GM21360 (cell line): Measurements from ENCODE around the gene CRTC3.
A peak's percentile ranks its signal among the peaks of the same experiment; 100 is the strongest.
"Not testable (repeated sequence)": the region's sequence is repeated elsewhere in the genome, so short reads cannot be mapped to it uniquely, and the experiment has no call there.

Experiments
- ATAC-seq: cut with Tn5 transposase; IDR thresholded peaks from one replicate; pipeline ENCODE4 v1.9.1; 2021; ENCODE audit warnings: mild to moderate bottlenecking, moderate library complexity; ENCODE audit not compliant: unreplicated experiment

CRTC3 gene

DNA sequence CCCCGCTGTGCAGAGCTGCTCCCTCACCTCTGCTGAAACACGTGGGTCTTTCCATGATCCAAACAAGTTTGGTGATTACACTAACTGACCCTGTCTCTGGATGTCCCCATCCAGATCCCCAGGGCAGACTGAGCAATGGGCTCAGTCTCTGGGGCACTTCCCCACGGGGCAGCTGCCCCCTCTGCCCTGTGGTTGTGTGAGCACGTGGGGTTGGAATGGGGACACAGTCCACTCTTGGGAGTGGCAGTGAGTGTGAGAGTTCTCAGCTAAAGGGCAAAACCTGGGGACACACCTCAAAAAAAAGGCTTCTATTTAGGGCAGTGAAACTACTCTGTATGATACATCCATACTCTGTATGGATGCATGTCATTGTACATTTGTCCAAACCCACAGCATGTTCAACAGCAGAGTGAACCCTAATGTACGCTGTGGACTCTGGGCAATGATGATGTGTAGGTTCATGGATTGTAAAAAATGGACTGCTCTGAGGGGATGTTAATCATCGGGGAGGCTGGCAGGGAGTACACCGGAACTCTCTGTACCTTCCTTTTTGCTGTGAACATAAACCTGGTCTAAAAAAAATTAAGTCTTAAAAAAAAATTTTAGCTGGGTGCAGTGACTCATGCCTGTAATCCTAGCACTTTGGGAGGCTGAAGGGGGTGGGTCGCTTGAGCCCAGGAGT, 137.5 kb downstream of the CRTC3 start:
- ATAC-seq = no peak

DNA sequence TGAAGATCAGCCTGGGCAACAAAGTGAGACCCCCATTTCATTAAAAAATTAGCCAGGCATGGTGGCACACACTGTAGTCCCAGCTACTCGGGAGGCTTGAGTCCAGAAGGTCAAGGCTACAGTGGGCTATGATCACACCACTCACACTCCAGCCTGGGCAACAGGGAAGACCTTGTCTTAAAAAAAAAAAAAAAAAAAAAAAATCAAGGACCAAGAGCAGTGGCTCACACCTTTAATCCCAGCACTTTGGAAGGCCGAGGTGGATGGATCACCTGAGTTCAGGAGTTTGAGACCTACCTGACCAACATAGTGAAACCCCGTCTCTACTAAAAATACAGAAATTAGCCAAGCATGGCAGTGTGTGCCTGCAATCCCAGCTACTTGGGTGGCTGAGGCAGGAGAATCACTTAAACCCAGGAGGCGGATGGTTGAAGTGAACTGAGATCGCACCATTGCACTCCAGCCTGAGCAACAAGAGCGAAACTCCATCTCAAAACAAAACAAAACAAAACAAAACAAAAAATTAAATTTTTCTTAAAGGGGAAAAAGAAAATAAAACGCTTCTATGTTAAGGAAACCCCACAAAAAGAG, 138.1 kb downstream of the CRTC3 start:
- not testable (repeated sequence) for ATAC-seq

DNA sequence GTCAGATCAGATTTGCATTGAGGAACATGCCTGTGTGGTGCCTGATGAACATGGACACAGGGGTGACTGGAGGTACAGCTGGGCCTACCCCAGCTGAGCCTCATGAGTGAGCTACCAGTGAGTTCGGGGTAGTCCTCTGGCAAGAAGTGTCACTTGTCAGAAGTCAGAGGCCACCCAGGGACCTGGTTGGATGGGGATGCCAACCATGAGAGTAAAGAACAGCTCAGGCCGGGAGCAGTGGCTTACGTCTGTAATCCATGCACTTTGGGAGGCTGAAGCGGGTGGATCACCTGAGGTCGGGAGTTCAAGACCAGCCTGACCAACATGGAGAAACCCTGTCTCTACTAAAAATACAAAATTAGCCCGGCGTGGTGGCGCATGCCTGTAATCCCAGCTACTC, 140.9 kb downstream of the CRTC3 start:
- ATAC-seq = not testable (repeated sequence)

DNA sequence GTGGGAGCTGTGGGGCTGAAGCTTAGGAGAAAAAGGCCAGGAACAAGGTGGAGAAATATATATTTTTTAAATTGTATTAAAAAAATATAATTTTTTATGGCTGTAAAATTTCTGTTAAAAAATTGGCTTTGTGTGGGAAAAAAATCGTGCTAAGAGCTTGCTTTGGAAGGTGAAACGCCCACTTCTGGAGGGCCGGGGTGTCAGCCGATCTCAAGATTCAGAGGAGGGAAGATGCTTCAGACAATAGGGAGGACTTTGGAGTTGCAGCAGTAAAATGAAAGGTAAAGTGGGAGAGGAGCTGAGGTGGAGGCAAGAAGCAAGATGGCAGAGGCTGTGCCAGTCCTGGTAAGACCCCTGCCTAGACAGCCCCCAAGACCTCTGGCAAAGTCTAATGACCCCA, 141.5 kb downstream of the CRTC3 start:
- ATAC-seq = no peak

DNA sequence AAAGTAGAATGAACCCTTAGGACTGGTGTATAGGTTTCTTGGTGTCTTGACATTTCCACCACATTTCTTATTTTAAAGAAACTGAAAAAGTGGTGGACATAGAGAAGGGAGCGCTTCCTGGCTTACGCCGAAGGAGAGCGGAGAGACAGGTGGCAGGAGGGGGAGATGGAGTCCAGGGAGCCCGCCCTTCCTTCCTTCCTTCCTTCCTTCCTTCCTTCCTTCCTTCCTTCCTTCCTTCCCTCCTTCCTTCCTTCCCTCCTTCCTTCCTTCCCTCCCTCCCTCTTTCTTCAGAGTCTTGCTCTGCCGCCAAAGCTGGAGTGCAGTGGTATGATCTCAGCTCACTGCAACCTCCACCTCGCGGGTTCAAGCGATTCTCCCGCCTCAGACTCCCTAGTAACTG, 143.6 kb downstream of the CRTC3 start:
- not testable (repeated sequence) for ATAC-seq

DNA sequence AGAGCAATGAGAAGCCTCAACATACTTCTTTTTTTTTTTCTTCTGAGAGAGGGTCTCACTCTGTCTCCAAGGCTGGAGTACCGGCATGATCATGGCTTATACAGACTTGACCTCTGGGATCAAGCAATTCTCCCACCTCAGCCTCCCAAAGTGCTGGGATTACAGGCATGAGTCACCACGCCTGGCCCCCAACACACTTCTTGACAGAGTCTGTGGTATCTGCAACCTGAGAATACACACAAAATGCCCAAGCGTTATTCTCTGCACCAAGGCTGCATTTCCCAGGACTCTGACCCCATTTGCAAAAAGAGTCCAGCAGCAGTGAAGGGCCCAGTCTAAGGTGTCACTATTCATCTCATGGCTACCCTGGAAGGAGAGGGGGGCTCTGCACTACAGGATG, 144.8 kb downstream of the CRTC3 start:
- ATAC-seq = no peak

DNA sequence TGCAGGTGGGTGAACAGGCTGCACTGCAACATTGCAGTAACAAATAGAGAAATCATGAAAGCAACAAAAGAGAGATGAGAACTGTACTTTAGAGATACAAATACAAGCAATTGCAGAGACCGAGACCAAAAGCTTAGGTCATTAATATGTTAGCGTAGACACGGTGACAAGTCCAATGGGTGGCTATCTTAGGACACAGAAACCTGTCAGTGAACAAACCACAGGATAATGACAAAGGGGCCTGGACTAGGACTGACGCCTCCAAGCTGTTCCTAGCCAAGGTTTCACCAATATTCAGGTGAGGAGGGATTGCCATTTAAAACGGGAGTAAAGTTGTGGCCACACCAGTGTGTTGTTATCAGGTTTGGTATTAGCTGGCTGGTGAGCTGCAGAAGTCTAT, 145.7 kb downstream of the CRTC3 start:
- ATAC-seq = no peak

DNA sequence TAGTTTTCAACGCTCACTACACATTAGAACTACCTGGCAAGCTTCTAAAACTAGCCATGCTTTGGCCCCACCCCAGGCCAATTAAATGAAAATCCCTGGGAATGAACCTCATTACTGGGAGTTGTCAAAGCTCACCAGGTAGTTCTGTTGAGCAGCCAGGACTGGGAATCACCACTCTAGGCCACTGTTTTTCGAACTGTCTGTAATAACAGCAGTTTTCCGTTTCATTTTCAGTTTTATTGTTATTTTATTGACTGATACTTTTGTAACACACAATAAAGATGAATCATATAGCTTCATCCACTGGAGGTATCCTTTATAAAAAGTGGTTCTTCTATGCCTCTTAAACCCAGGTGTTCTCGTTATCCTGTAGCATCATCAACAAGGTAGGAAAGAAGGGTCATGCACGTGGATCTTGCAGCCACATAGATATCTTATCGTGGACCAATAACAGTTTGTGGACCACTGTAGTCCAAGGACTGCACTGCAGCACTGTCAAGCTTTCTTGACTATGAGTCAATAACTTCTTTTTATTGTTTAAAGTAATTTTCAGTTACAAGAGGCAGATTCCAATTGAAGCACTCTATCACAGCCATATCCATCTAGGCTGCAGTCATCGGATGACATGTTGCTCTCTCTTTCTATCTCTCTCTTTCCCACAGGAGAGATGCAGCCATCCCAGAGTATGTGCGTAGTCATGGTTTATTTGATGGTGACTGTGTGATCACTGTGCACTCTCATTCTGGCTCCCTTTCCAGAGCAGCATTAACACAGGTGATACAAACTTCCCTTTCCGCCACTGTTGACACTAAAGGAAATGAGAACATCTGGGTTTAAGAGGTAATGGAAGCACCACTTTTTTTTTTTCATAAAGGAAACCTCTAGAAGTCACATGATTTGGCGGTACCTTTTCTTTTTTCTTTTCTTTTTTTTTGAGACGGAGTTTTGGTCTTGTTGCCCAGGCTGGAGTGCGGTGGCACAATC, 148.4 kb downstream of the CRTC3 start:
- ATAC-seq = no peak

DNA sequence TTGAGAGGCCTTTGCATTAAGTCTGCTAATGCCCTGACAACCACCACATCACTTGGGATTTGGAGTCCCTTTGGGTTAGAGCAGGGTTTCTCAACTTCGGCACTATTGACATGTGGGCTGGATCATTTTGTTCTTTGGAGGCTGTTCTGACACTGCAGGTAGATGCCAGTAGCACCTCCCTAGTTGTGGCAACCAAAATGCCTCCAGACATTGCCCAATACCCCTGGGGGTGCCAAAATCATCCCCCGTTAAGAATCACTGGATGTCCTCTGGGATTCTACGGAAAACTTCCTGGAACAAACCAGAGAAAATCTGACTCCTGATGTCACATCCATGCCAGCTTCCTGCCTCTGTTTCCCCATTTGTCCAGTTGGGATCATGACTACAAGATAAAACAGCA, 150.2 kb downstream of the CRTC3 start:
- ATAC-seq = no peak

DNA sequence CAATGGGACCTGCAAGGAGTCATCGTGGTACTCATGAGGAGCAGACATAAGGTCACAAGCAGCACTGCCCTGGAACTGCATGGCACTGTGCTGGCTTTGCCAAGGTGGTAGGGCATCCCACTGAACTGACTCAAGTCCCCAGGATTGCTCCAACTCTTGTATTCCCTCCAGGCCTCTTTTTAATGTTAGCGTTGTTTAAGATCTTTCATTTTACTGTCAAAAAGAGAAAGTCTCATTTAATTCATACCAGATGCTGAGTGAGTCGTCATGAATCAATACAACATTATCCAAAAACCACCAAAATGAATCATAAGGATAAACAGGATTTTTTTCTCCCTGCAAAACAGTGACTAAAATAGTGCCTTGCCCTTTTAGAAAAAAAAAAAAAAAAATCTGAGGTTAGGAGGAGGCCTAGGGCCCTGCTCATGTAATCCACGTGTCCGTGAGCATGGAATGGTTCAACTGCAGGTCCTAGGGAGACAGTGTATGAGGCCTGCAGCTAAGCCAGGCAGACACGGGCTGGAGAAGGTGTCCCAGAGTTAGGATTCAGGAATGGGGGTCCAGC, 150.7 kb downstream of the CRTC3 start:
- no peak for ATAC-seq

DNA sequence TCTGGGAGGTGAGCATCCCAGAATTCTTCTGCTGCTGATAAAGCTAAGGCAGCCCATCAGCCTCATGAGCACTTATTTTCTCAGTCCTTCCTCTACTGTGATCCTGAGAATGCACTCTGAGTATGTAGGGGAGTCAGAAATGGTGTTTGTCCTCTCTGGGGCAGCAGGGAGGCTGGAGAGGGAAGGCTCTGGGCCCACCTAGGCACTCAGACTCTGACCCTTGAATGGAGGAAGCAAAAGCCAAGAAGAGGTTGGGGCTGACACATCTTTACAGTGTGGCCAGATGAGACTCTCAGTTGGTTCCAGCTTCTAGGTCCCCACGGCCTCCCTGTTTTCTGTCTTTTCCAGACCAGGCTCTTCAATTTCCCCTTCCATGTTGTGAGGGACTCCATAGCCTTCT, 151.3 kb downstream of the CRTC3 start:
- no peak for ATAC-seq

DNA sequence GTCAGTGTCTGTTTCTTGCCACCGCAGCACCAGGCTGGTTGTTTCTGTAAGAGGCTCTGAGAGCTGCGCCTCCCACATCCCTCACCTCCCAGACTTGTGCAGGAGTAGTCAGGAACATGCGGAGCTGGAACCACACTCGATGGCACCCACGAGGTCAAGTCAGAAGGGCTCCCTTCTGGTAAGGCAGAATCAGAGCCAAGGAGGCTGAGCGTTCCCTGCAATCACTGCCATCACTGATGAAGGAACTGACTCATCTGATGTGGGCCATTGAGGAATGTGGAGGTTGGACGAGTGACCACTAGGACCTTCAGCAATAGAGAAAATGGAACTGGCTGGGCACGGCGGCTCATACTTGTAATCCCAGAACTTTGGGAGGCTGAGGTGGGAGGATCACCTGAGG, 151.8 kb downstream of the CRTC3 start:
- ATAC-seq = no peak

DNA sequence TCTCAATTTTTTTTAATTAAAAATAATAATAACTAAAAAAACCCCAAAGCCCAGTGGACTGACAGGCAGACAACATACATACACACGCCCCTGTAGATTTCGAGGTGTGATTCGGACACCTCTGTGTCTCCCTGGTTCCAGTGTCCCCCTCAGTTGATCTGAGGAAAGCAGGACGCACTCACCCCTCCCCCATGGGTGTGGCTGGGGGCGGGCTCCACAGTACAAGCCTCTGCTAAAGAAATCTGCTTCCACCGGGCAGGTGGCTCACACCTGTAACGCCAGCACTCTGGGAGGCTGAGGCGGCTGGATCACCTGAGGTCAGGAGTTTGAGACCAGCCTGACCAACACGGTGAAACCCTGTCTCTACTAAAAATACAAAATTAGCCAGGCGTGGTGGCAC, 153.6 kb downstream of the CRTC3 start:
- no peak for ATAC-seq

DNA sequence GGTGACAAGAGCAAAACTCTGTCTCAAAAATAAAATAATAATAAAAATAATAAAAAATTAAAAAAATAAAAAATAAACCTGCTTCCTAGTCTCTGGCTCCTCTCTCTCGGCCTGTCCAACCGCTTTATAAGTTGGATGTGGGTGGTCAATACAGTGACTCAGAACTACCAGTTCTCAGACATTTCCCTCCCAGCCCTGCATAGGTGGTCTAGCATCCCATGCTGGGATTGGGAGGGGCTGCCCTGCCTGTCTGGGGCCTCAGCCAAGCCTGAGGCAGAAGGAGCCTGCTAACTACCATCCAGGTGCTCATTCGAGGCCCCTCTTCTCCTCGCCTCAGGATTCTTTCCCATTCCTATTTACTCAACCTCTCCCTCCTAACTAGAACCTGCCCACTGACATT, 154.2 kb downstream of the CRTC3 start:
- ATAC-seq = no peak

DNA sequence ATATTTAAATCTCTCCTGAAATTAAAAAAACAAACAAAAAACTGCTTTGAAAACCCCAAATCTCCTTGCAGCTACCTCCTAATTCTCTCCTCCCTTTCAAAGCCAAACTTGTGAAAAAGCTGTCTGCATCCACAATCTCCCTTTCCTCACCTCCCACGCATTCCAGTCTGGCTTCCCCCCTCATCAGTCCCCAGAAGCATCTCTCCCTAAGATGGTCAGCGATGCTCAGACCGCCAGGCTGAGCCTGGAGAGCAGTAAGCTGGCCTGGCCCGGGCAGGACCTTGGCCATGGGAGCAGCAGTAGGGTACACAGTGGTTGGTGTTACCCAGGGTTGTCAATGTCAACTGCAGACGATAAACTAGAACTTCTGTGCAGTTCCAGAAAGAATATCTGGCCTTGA, 154.6 kb downstream of the CRTC3 start:
- no peak for ATAC-seq

DNA sequence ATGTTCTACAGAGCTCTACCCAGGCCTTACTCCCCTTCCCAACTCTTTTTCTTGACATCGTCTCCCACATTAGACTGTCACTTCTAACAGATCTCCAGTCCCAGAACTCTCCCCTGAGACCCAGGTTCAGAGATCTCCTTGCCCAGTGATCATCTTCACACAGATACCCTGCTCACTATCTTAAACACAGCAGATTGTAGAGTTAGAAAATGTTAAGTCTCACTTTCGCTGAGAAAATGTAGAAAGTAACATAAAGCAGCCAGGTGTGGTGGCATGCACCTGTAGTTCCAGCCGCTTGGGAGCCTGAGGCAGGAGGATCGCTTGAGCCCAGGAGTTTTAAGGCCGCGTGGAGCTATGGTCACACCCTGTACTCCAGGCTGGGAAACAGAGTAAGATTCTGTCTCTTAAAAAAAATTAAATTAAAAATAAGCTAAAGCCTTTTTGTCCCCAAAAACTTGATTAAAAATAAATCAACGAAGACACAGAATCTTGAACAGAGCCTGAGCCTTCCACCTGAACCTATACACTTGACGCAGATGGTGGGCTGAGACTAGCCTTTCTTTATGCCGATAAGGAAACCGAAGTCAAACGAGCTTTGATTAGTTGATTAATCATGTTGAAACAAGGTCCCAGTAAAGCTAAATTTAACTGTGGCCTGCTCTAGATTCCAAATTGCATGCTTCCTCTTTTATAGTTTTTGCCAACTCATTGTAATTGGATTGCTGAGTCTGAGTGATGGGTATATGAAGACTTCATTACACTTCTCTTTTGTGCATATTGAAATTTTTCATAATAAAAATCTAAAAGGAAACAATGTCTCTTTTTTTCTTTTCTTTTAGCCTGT, 156.1 kb downstream of the CRTC3 start:
- peak; percentile 36 for ATAC-seq

DNA sequence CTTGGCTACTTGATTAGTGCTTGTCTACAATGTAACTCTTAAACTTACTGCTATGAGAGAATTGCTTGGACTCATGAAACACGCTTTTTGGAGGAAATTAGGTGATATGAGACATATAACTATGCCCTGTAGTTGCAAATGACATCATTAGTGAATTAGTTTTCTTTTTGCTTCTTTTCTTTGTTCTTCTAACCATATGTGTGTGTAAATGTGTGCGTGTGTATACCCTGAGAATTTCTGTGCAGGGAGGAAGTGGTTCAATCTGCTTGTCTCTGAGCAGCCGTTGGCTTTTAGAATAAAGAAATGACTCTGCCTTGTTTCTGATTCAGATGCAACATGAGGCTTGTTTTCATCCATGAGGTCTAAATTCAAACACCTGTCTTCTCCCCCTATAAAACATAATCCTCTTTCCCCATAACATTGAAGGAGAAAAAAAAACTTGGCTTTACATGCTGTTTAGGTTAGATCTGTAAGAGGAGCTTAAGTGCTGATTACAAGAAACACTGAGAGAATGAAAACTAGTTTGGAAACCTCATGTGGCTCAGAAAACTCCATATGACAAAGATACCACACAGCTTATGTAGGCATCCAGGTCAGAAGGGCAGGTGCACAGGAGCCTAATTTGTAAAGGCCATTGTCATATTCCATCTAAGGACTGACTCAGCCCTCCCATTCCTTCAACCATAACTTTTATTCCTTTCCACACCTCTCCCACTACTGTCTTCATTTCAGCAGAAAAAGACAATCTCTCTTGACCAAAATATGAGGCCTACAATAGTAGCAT, 156.9 kb downstream of the CRTC3 start:
- ATAC-seq = peak; percentile 84

DNA sequence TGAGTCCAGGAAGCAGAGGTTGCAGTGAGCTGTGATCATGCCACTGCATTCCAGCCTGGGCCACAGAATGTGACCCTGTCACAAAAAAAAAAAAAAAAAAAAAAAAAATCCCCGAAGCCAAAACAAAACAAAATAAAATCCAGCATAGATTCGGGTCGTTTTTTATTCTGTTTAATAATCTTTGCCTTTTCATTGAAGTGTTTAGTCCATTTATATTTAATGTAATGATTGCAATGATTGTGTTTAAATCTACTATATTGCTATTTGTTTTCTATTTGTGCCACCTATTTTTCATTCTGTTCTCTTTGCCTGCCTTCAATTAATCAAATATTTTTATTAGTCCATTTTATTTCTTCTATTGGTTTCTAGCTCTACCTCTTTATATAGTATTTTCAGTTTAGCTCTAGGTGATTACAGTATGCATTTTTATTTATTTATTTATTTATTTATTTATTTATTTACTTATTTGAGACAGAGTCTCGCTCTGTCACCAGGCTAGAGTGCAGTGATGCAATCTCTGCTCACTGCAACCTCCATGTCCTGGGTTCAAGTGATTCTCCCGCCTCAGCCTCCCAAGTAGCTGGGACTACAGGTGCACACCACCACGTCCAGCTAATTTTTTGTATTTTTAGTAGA, 159.7 kb downstream of the CRTC3 start:
- not testable (repeated sequence) for ATAC-seq

DNA sequence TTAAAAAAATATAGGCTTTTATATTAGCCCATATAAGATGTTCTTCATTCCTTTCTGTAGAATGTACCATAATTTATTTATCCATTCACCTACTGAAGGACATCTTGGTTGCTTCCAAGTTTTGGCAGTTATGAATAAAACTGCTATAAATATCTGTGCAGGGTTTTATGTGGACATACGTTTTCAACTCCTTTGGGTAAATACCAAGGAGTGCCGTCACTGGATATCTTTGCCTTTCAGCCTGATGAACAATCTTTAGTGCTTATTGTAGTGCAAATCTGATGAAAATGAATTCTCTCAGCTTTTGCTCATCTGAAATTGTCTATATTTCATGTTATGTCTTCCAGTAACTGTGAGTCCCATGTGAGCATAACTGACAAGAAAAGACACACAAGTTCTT, 160.9 kb downstream of the CRTC3 start:
- ATAC-seq = no peak
